Measurements from ENCODE around the gene MKLN1.
"Not testable (repeated sequence)": the region's sequence is repeated elsewhere in the genome, so short reads cannot be mapped to it uniquely, and the experiment has no call there.

MKLN1 gene

DNA sequence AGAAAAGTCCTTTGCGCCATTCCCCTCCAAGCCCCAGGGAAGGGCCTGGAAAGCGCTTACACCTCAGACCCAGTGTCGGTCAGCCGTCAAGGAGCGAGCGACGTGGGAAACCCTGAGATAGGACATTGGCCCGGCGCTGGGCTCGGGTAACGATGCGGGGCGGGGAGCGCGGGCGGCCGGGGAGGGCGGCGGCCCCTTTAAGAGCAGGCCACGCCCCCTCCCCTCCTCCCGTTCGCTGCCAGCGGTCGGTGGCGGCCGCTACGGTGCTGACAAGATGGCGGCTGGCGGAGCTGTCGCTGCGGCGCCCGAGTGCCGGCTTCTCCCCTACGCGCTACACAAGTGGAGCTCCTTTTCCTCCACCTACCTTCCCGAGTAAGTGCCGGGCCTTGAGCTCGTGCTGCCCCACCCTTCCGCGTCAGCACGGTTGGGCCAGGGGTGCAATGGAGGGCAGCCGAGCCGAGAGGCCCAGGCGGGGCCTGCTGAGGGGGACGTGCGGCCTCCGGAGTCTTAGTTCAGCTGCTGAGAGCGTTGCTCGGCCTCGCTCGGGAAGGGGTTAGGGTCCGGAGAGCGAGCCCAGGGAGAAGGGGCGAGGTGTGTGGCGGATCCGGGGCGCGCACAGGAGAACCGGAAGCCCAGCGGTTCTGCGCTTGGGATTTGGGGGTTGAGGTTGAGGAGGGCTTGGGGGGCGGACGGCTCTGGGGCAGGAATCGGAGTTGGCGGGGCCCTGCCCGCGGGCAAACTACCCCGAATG is at the start of gene MKLN1:
TSS of gene MKLN1 (plus strand) at position 251 of the 751 bp plus-strand sequence. CDS start at position 275, 24 bp downstream.
- DNase-seq = peak; percentile 89

DNA sequence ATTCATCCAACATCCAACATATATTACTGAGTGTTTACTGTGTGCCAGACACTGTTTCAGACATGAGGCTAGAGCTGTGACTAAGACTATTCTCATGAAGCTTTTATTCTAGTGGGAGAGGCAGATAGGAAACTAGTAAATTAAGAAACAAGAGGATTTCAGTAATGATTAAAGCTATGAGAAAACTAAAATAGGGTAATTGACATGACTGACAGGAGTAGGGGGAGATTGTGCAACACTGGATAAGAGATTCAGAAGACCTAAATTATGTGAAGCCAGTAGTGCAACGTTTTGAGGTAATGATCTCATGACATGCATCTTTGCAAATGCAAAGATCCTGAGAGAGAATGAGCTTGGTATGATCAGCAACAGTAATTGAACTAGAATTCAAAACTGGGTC is 48.6 kb upstream of the MKLN1 start:
- DNase-seq = no peak

GRCh38 chr7:131281266-131282048 is 46.2 kb upstream of the MKLN1 start:
- no peak for DNase-seq

DNA sequence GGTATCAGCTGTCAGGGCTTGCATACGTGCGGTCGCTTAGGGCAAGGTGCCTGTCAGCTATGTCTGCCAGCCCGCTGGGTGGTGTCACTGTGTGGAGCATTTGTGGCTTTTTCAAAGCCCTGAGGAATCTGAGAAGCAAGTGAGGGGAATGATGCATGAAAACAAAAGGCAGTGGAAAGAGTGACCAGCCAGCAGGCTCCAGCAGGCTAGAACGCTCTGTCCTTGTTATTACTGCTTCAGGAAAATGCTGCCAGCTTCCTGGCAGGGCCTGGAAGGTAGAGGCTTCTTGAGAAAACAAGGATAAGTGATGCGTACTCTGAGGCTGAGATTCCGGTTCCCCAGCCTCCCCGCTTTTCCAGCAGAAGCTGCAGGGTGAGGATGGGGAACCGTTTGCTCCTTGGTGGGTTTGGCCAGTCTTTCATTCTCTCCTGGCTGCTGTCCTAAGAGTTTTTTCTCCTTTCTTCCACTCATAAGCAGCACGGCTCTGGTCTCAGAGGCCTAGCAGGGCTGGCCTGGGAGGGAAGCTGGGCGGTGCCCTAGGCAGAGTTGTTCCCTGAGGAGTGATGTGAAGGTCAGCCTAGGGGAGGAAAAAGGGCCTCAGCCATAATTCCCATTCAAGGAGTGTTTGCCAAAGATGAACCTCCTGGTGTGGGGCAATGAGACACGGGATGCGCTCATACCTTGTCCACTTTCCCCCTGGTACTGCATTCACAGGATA is 42.8 kb upstream of the MKLN1 start:
- DNase-seq = no peak

- no peak for DNase-seq
These were observed 42.1 kb upstream of the MKLN1 start for GRCh38 chr7:131285556-131285955.

DNA sequence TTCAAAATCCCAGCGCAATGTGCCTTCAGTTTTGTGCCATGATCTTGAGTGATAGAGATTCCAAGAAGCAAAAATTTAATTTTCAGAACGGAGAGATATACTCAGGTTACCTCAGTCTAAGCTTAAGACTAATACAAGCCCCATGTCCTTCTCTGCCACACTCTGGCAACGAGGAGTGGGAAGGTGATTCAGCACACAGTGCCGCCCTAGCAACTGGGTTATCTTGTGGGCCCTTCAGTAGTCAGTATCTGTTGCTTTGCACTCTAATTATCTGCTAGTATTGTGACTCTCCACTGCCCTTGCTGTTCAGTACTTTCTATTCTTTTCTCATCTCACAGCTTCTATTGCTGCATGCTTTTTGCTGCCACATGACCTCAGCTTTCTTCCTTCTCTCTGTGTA is 39.2 kb upstream of the MKLN1 start:
- no peak for DNase-seq

DNA sequence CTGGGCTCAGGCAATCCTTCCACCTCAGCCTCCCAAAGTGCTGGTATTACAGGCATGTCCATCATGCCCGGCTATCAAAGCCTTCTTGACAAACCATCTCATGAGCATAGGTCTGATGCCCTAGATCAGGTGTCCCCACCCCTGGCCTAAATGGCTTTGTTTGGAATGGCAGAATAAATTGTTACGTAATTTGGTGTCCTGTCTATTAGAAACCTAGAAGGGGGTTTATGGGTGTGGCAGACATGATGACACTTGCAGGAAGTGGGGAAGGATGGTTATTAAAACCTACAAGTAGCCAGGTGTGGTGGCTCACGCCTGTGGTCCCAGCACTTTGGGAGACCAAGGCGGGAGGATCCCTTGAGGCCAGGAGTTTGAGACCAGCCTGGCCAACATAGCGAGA is 38.6 kb upstream of the MKLN1 start:
- no peak for DNase-seq

- no peak for DNase-seq
These were observed 35.4 kb upstream of the MKLN1 start for GRCh38 chr7:131292141-131292905.

DNA sequence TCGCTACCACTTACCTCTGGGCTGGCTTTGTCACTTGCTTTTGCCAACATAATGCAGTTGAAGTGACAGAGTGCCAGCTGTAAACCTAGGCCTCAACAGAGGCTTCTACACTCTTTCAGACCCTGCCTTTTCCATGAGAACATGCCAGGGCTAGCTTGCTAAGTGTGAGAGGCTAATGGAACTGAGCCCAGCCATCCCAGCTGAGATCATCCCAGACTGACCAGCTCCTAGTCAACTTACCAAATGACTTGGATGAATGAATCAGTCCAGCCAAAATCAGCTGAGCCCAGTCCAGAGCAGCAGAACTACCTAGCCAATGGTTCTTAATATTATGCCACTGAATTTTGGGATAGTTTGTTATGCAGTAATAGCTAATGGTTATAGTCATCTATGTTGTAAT is 34.7 kb upstream of the MKLN1 start:
- no peak for DNase-seq

- no peak for DNase-seq
These were observed 33.1 kb upstream of the MKLN1 start for GRCh38 chr7:131294553-131294952.

DNA sequence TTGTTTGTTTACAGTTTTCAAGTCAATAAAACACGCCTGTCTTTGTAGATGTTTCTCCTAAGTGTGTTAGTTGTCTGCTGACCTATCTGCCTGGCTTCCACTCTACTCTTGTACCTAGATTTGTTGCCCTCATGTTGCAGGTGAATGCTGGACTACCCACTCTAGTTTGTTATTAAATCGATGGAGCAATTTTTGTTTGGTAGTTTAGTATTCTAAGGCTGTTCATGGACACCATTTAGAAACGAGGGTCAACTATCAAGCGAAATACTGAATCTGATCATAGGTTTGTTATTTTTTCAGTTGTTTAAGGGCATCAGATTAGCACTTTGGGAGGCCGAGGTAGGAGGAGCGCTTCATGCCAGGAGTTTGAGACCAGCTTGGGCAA is 29.1 kb upstream of the MKLN1 start:
- DNase-seq = no peak

DNA sequence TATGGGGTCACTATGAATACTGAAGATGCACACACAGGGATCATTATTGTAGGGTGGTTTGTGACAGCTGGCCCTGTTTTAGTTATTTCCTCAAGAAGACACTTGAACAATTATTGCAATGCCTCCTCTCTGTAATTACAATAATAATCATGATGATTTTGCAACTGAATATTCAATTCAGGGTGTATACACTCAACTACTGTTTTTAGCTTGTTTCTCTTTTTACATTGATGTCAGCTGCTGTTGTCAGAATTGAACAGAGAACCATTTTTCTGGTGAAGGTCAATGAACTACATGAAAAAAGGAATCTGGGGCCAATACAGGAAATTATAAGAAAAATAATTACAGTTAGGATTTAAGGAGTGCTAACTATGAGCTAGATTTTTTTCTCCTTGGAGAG is 28.6 kb upstream of the MKLN1 start:
- DNase-seq = no peak

- no peak for DNase-seq
These were observed 27.6 kb upstream of the MKLN1 start for GRCh38 chr7:131300078-131300477.

DNA sequence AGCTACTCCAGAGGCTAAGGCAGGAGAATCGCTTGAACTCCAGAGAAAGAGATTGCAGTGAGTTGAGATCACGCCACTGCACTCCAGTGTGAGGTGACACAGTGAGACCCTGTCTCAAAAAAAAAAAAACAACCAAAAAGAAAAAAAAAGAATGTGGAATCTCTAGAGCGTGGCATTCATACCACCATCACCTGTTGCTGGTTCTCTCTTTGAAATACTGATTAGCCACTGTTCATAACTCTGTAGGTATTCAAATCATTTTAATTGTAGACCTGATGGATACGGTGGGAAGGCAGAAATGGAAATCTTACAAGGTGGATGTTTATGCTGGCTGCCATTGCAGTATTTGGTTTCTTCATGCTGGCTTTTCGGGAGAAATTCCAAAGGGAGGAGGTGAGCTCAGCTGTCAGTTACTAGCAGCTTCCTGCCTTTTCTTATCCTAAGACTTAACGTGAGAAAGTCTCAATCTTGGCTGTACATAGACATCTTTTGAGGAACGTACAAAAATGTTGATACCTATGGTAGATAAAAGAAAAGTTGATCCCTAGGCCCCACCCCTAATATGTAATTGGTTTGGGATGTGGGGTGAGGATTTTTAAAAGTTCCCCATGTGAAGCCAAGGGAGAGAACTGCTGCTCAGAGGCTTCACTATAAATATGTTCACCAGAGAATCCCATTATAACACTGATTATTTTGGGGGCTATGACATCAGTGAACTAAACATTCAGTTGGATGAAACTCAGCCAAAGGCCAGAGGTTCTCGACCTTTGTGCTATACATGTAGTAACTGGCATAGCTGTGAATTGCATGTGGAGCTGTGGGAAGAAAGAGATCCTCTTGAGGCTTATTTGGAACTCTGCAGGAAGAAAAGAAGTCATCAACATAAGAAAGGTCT is 26.9 kb upstream of the MKLN1 start:
- DNase-seq = no peak

- no peak for DNase-seq
These were observed 25.2 kb upstream of the MKLN1 start for GRCh38 chr7:131302446-131302845.

DNA sequence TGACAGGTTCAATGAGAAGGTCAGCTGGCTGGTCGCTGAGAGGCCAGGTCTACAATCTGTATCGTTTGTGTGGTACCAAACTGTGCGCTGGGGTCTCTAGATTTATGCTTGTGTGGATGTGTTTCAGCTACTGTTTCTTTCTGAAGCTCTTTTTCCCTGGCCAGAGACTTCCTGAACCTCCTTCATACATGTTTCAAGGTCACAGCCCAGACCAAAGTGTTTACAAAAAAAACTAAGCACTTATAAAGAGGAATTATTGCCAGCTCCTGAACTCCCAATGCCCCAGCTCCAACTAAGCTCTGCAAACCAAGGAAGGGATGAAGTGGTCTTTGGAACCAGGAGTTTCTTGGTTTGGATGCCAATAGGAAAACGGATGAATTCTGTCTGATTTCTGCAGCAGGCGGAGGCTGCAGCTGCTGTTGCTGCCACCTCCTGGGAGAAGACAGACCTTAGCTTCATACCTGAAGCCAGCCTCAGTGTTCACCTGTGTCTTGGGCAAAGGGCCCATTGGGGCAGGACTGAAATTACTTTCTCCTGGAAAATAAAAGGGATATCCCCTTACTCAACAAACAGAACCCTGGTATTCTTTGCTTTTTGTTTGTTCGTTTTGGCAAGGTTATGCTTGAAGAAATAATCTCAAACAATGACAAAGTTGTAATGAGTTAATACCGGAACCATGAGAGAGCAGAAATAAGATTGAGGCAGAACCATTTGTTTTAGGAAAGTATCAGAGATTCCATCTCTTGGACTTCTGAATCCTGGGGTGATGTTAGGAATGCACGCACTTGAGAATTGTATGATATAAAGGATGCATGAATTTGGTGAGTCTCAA is 24.6 kb upstream of the MKLN1 start:
- DNase-seq = peak; percentile 35

DNA sequence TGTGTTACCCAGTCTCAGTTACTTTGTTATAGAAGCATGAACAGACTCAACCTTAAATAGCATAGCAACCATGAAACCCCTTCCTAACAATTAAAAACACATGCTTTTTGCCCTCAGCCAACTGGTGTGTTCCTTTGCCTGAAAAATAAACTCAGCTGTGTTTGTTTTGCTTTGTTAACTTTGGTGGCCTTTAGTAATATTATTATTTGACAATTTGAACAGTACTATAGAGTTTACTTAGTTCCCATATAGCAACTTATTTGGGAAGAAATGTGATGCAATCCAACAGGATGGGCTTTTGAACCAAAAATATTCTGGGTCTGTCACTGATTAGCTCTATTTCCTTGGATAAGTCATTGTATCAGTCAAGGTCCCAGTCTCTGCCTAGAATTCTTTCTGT is 22.5 kb upstream of the MKLN1 start:
- DNase-seq = no peak

DNA sequence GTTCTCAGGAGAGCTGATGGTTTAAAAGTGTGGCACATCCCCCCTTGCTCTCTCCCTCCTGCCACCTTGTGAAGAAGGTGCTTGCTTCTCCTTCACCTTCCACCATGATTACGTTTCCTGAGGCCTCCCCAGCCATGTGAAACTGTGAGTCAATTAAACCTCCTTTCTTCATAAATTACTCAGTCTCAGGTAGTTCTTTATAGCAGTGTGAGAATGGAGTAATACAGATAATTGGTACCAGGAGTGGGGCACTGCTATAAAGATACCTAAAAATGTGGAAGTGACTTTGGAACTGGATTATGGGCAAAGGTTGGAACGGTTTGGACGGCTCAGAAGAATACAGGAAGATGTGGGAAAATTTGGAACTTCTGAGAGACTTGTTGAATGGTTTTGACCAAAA is 21.6 kb upstream of the MKLN1 start:
- not testable (repeated sequence) for DNase-seq

DNA sequence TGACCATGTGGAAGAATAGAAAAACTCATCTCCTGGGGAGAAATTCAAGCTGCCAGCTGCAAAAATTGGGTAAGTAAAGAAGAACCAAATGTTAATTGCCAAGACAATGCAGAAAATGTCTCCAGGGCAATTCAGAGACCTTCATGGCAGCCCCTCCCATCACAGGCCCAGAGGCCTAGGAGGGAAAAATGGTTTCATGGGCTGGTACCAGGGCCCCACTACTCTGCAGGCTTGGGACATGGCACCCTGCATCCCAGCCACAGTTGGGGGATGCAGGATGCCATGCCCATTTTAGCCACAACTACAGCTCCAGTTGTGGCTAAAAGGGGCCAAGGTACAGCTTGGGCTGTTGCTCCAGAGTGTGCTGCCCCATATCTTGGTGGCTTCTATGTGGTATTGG is 20.9 kb upstream of the MKLN1 start:
- DNase-seq = no peak

- no peak for DNase-seq
These were observed 20.0 kb upstream of the MKLN1 start for GRCh38 chr7:131307627-131308026.

GRCh38 chr7:131312838-131313237 is 14.8 kb upstream of the MKLN1 start:
- DNase-seq = no peak
